ENCODE data around the gene RAB18. TPM values are rescaled to one million over a fixed set of nuclear protein-coding genes. Genes with fewer than 3 reads are reported as not detected.

Gene RAB18
- total RNA-seq, 1 donor from 2014 or later: 72.3 TPM

GRCh38 chr10:27494116-27494805 lies 9.8 kb upstream of the RAB18 start:
- Mint-ChIP-seq H3K4me1 (no peaks in the 10 kb centered on the region), H3K4me3 (no peak overlapping the region), H3K9me3 (peaks cover 17% of the 10 kb centered on the region), H3K27ac (ENCODE audit: unreplicated experiment) (no peak overlapping the region), H3K36me3 (ENCODE audit: low read depth) (peaks cover 3% of the 10 kb centered on the region), H3K27me3 (ENCODE audit: low read depth) (peaks cover 47% of the 10 kb centered on the region)
- no peak for TF ChIP-seq CTCF (conservative IDR thresholded peaks at IDR 0.05)
- no peak for DNase-seq (ENCODE audit: low read depth, low spot score)

GRCh38 chr10:27496137-27496536 lies 8.0 kb upstream of the RAB18 start:
- Mint-ChIP-seq H3K27me3 (ENCODE audit: low read depth) (peaks cover 57% of the 10 kb centered on the region), H3K27ac (ENCODE audit: unreplicated experiment) (no peak overlapping the region), H3K4me3 (no peak overlapping the region), H3K4me1 (no peaks in the 10 kb centered on the region), H3K9me3 (peaks cover 10% of the 10 kb centered on the region), H3K36me3 (ENCODE audit: low read depth) (no peaks in the 10 kb centered on the region)
- no peak for DNase-seq (ENCODE audit: low read depth, low spot score)
- no peak for TF ChIP-seq CTCF (conservative IDR thresholded peaks at IDR 0.05)

- Mint-ChIP-seq H3K4me3 (no peak overlapping the region), H3K9me3 (peaks cover 2% of the 10 kb centered on the region), H3K27ac (ENCODE audit: unreplicated experiment) (no peak overlapping the region), H3K4me1 (peaks cover 14% of the 10 kb centered on the region), H3K36me3 (ENCODE audit: low read depth) (no peaks in the 10 kb centered on the region), H3K27me3 (ENCODE audit: low read depth) (peaks cover 47% of the 10 kb centered on the region)
- DNase-seq (ENCODE audit: low read depth, low spot score): no peak
- TF ChIP-seq CTCF (conservative IDR thresholded peaks at IDR 0.05): no peak
These were observed 4.0 kb upstream of the RAB18 start for GRCh38 chr10:27500096-27500495.

GRCh38 chr10:27500886-27501285 lies 3.2 kb upstream of the RAB18 start:
- Mint-ChIP-seq H3K27me3 (ENCODE audit: low read depth) (peaks cover 43% of the 10 kb centered on the region), H3K4me3 (no peak overlapping the region), H3K4me1 (peaks cover 19% of the 10 kb centered on the region), H3K27ac (ENCODE audit: unreplicated experiment) (no peak overlapping the region), H3K9me3 (peaks cover 2% of the 10 kb centered on the region), H3K36me3 (ENCODE audit: low read depth) (no peaks in the 10 kb centered on the region)
- no peak for DNase-seq (ENCODE audit: low read depth, low spot score)
- no peak for TF ChIP-seq CTCF (conservative IDR thresholded peaks at IDR 0.05)

- peak overlapping the region; percentile 97 for H3K4me3 Mint-ChIP-seq
- TF ChIP-seq CTCF (conservative IDR thresholded peaks at IDR 0.05): no peak
These were observed 552 bp upstream of the RAB18 start for GRCh38 chr10:27503498-27504006.

More at GRCh38 chr10:27503498-27504006, 552 bp upstream of the RAB18 start:
- Mint-ChIP-seq H3K27ac (ENCODE audit: unreplicated experiment) (peak overlapping the region; percentile 68), H3K4me1 (peaks cover 33% of the 10 kb centered on the region), H3K9me3 (no peaks in the 10 kb centered on the region), H3K36me3 (ENCODE audit: low read depth) (no peaks in the 10 kb centered on the region), H3K27me3 (ENCODE audit: low read depth) (peaks cover 32% of the 10 kb centered on the region)
- DNase-seq (ENCODE audit: low read depth, low spot score): no peak
